Superior temporal gyrus (tissue), 1 donor: ENCODE data around the gene METTL25B.

Source experiments
- DNase-seq: peaks from one replicate; pipeline ENCODE4 v3.0.0-alpha.2; 2016; ENCODE audit errors: extremely low spot score

METTL25B gene

DNA sequence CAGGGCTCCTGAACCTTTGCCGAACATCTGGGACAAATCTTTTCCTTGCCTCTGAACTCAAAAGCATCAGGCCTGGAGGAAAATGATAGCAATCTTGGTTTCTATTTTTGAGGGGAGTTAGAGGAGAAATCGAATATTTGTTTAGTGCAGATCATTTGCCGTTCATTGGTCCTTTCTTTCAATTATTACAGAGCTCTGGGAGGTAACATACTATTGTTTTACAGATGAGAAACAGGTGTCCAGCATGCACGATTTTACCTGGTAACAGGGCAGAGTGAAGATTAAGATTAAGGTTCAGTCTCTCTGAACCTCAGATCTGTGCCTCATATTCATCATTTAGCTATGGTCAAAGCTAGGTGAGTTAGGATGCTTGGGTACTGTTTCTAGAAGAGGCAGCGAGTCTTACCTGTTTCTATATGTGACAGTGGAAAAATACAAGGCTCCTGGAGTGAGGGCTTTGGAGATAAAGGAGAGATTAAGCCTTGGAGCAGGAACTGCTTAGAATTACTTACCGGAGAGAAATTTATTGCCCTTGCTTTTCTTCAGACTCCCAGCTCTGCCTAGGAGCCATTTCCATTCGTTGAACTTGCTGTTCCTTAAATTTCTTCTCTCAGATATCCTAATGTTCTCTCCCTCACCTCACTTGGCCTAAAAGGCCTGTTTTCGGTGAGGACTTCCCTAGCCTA is 40.5 kb downstream of the METTL25B start:
- no peak for DNase-seq

DNA sequence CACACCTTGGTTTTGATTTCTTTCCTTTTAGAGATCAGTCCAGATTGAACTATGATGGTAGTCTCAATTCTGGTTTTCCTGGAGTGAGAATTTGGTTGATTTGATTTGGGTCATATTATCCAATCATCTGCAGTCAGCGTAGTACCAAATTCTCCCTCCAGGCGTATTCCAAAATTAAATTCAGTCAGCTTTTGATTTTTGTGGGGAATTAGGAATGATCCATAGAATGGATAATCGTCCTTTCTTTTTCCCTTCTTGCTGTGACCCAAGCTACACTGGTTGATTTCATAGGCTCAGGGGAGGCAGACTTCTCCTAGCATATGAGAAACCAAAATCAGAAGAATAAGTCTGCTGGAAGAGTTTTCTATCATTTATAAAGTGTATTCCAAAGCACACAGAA is 44.0 kb downstream of the METTL25B start:
- no peak for DNase-seq

DNA sequence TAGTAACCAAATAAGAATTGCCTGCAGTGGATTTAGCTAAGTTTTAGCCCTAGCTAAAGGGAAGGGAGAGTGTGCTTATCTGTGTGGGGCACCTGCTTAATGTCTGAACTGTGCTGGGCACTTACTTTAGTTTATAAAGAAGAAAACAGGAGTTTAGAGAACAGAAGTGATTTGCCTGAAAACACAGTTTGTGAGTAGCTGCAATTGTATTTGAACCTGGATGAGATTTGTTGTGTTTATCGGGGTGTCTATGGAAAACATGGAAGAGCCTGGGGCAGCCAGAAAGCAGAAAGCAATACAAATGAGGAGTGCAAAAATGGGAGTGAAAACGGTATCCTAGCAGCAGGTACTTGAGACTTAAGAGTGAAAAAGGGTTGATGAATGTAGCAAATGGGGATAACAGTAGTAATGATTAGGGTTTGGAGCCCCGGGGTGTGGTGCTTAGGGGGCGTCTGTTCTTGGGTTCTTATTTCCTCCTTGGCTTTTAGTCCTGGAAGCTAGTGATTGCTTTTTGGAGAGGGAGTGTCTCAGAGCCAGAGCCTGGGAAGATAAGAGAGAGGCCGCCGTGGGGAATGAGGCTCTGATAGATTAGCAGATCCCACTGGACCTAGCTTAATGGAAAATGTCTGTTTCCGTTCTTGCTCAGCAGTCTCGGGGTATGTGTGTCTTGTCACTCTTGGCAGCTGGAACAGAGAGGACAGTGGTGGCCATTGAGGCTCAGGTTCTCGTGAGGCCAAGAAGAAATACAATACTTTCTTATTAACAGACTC is 44.6 kb downstream of the METTL25B start:
- DNase-seq = no peak

DNA sequence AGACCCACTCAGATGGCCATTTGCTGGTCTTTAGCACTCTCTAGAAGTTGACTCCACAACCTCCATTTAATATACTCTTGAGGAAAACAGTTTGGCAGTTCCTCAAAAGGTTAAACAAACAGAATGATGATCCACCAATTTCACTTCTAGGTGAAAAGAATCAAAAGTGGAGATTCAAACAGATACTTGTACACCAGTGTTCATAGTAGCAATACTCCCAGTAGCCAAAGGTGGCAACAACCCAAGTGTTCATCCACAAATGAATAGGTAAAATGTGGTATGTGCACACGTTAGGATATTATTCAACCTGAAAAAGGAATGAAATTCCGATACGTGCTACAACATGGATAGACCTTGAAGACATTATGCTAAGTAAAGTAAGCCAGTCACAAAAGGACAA is 45.3 kb downstream of the METTL25B start:
- DNase-seq = no peak

DNA sequence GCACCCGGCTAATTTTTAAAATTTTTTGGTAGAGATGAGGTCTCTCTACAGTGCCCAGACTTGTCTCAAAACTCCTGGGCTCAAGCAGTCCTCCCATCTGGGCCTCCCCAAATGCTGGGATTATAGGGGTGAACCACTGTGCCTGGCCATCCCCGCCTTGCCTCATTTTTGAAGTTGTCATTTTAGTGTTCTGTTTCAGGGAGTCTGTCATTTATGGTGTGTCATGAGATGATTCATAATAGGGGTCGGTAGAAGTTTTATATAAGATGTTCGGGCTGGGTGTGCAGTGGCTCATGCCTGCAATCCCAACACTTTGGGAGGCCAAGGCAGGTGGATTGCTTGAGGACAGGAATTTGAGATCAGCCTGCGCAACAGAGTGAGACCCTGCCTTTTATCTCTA is 47.5 kb downstream of the METTL25B start:
- no peak for DNase-seq

DNA sequence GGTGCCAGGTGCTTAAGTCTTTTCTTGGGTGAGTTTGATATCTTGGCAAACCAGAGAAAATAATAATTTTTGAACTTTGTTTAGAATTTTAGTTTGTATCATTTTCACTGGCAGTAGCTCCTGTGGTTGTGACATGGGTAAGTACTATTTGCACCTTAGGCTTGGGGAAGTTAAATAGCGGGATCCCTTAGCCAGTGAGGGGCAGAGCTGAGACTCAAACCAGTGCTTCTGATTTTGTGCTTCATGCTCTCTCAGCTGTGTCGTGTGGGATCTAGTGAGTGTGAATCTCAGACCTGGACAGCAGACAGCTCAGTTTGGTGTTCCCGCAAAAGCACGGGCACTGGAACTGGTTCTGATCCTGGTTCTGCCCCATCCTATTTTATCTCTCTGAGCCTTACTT is 48.7 kb downstream of the METTL25B start:
- DNase-seq = no peak

DNA sequence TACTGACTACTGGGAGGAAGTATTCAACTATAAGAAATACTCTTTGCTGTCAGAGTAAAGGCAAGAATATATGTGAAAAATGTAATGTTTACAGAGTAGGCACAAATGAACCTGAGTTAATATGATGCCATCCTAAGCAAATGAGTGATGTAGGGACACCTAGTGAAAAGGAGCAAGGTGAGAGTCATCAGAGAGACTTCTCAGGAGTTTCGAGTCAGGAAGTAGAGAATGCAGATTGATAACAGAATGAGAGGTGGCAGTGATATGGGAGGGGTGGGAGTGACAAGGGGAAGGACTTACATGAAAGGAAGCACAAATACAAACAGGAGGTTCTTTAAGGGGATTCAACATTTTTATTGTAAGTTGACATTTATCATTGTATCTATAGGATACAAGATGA is 49.3 kb downstream of the METTL25B start:
- no peak for DNase-seq

DNA sequence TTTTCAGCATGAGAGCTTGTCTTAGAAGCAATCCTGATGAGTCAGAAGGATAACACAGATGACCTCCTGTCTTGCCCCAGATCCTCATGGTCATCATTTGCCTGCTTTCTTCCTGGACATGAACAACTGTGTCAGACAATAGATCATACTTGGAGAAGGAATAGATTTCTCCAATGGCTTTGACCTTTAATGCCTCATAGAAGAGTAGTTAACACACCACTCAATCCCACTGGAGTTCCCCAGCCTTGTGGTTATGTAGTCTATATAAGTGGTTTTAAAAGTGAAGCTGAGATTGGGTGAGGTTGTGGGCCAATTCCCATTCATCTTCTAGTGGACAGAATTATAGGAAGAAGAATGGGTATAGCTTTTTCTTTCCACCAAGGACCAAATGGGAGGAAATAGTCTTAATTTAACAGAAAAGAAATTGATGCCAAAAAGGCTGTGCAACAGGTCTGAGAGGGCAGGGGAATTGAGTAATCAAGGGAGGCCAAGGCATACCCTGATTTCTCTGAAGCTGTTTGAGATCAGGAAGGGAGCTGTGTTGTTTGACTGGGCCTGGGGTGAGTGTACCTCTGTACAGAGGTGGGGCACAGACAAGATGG is 53.4 kb downstream of the METTL25B start:
- no peak for DNase-seq

DNA sequence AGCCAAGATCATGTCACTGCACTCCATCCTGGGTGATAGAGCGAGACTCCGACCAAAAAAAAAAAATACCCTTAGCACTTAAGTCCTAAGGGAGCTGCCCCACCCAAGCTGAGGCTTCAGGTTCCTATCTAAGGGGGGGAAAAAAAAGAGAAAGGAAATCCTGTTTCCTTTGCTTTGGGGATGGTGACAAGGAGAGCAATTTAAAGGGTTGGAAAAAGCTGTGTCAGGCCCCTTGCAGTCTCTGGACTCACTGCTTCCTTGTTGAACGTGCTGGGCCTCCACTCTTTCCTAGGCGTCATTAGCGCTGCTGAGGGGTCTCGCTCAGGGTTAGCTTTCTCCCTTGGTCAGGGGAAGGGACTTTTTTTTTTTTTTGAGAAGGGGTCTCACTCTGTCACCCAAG is 57.2 kb downstream of the METTL25B start:
- DNase-seq = no peak
